Activated T-helper 17 cell treated with anti-CD3 and anti-CD28 coated beads, Interleukin-2, amount 50 U/mL, for 72 hours (primary cell): Measurements from ENCODE around the gene ANKRD2. TPM values are rescaled to one million over a fixed set of nuclear protein-coding genes. Genes with fewer than 3 reads are reported as not detected.

Experiments
- ATAC-seq: fragments of 150-1000 bp; cut with Tn5 transposase; replicated peaks from 2 replicates; pipeline ENCODE4 v1.10.0; 2021; ENCODE audit warnings: mild to moderate bottlenecking, moderate library complexity
- H3K27ac Mint-ChIP-seq: one replicate; pipeline ENCODE4 v1.8.0; 2022; ENCODE audit warnings: mixed read lengths
- H3K27me3 Mint-ChIP-seq: one replicate; pipeline ENCODE4 v1.8.0; 2022; ENCODE audit warnings: mixed read lengths
- H3K36me3 Mint-ChIP-seq: one replicate; pipeline ENCODE4 v1.8.0; 2022; ENCODE audit warnings: low read depth, mild to moderate bottlenecking, mixed read lengths
- H3K4me1 Mint-ChIP-seq: one replicate; pipeline ENCODE4 v1.8.0; 2022; ENCODE audit warnings: mixed read lengths
- H3K4me3 Mint-ChIP-seq: one replicate; pipeline ENCODE4 v1.8.0; 2022; ENCODE audit warnings: mild to moderate bottlenecking, mixed read lengths
- H3K9me3 Mint-ChIP-seq: one replicate; pipeline ENCODE4 v1.8.0; 2022; ENCODE audit warnings: mixed read lengths
- total RNA-seq, 2 donors: library from RNA; stranded (reverse); gene quantifications; one replicate each; pipeline ENCODE4 v1.2.3, GENCODE V29; 2022

The ANKRD2 gene
- total RNA-seq, 2 donors from 2014 or later, result not detected

- Mint-ChIP-seq H3K27me3 (no peaks in the 10 kb centered on the region), H3K36me3 (no peaks in the 10 kb centered on the region), H3K9me3 (no peaks in the 10 kb centered on the region), H3K4me3 (no peak overlapping the region), H3K4me1 (peaks cover 18% of the 10 kb centered on the region), H3K27ac (no peak overlapping the region)
- ATAC-seq, result no peak
Measured at GRCh38 chr10:97539523-97540200, 32.9 kb upstream of the ANKRD2 start.

DNA sequence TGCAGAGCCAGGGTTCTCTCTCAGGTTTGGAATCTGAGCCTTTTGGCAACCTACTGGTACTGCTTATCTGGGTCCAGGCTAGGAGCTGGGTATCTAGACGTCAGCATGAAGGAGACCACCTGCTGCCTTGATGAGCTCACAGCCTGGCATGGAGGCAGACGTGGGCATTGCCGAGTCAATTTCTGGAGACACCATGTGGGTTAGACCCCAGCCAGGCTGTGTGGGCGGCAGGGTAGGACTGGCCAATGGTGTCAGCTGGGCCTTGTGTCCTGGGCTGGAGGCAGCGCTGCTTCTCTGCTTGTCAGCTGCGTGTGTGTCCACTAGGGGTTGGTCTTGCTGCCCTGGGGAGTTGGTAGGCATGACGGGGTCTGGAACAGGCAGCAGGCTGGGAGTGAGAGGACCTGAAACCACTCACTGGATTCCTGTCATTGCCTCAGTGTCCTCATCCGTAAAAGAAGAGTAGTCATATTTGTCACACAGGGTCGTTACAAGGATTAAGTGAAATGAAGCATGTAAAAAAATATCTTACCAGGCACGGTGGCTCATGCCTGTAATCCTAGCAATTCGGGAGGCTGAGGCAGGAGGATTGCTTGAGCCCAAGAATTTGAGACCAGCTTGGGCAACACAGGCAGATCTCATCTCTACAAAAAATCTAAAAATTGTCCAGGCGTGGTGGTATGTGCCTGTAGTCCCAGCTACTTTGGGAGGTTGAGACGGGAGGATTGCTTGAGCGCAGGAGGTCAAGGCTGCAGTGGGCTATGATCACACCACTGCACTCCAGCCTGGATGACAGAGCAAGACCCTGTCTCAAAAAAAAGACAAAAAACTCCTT is 31.7 kb upstream of the ANKRD2 start:
- H3K27ac Mint-ChIP-seq, result no peak overlapping the region

GRCh38 chr10:97542169-97543024 is 30.2 kb upstream of the ANKRD2 start:
- Mint-ChIP-seq H3K27ac (peak overlapping the region; percentile 18), H3K36me3 (no peaks in the 10 kb centered on the region), H3K27me3 (no peaks in the 10 kb centered on the region)

More for the DNA sequence above, 31.7 kb upstream of the ANKRD2 start:
- H3K4me1 Mint-ChIP-seq, result peaks cover 18% of the 10 kb centered on the region
- H3K27me3 Mint-ChIP-seq, result no peaks in the 10 kb centered on the region
- no peaks in the 10 kb centered on the region for H3K36me3 Mint-ChIP-seq
- no peak overlapping the region for H3K4me3 Mint-ChIP-seq
- H3K9me3 Mint-ChIP-seq, result no peaks in the 10 kb centered on the region
- no peak for ATAC-seq

GRCh38 chr10:97543025-97543546 is 29.5 kb upstream of the ANKRD2 start:
- Mint-ChIP-seq H3K4me1 (peaks cover 18% of the 10 kb centered on the region), H3K9me3 (no peaks in the 10 kb centered on the region), H3K27ac (peak overlapping the region; percentile 18), H3K27me3 (no peaks in the 10 kb centered on the region), H3K4me3 (peak overlapping the region; percentile 32), H3K36me3 (no peaks in the 10 kb centered on the region)
- ATAC-seq, result peak; percentile 96

More at GRCh38 chr10:97542169-97543024, 30.2 kb upstream of the ANKRD2 start:
- Mint-ChIP-seq H3K4me3 (peak overlapping the region; percentile 32), H3K9me3 (no peaks in the 10 kb centered on the region), H3K4me1 (peaks cover 18% of the 10 kb centered on the region)
- peak; percentile 71 for ATAC-seq

DNA sequence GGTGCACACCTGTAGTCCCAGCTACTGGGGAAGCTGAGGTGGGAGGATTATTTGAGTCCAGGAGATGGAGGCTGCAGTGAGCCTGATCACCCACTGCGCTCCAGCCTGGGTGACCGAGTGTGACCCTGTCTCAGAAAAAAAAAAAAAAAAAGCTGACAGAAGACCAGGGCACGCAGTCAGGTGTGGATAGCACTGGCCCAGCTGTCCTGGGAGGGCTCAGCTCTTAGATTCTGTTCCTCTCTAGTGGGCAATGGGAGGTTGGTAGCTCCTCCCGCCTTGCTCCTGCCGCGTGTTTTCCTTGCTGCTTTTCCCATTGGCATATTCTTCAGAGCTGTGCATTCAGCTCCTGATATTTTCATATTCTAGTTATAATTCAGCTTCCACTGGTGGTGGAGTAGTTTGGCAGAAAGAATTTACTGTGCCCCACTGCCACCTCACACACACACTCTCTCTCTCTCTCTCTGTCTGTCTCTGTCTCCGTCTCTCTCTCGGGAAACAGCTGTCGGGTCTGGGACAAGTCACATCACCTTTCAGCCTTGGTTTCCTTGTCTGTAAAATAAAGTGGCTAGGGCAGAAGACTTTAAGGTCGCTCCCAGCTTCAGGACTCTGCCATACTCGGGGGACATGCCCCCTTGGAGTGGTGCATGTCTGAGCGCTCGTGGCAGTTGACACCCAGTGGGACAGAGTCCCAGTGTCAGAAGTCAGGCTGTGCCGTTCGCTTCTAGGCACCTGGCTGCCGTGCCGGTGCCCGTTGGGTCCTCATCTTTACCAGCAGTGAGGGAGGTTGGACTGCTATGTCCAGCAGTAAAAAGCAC is 25.9 kb upstream of the ANKRD2 start:
- peak overlapping the region; percentile 66 for H3K27ac Mint-ChIP-seq
- no peak for ATAC-seq
- H3K36me3 Mint-ChIP-seq, result no peaks in the 10 kb centered on the region

DNA sequence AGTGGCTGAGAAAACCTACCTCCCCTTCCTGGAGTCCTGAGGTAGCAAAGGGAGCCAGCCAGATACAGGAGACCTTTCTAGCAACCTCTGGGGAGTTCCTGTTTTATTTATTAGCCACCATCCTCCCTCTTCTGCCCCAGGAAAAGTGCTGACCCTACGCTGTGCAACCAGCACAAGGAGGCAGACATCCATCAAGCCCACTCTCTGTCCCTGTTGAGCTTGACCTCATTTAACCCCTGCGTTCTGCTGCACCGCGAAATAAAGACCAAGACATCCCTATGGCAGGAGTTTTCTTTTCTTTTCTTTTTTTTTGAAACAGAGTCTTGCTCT is 25.3 kb upstream of the ANKRD2 start:
- Mint-ChIP-seq H3K9me3 (no peaks in the 10 kb centered on the region), H3K27ac (peak overlapping the region; percentile 66), H3K4me3 (no peak overlapping the region), H3K27me3 (no peaks in the 10 kb centered on the region), H3K36me3 (no peaks in the 10 kb centered on the region), H3K4me1 (peaks cover 14% of the 10 kb centered on the region)
- no peak for ATAC-seq

More for the DNA sequence above, 25.9 kb upstream of the ANKRD2 start:
- Mint-ChIP-seq H3K9me3 (no peaks in the 10 kb centered on the region), H3K27me3 (no peaks in the 10 kb centered on the region), H3K4me3 (no peak overlapping the region), H3K4me1 (peaks cover 18% of the 10 kb centered on the region)

- no peak overlapping the region for H3K4me3 Mint-ChIP-seq
- peaks cover 8% of the 10 kb centered on the region for H3K4me1 Mint-ChIP-seq
- no peak for ATAC-seq
Measured at GRCh38 chr10:97547962-97548361, 24.6 kb upstream of the ANKRD2 start.

GRCh38 chr10:97548828-97549455 is 23.6 kb upstream of the ANKRD2 start:
- Mint-ChIP-seq H3K4me1 (no peaks in the 10 kb centered on the region), H3K27ac (no peak overlapping the region), H3K36me3 (no peaks in the 10 kb centered on the region), H3K9me3 (no peaks in the 10 kb centered on the region), H3K4me3 (no peak overlapping the region), H3K27me3 (no peaks in the 10 kb centered on the region)
- no peak for ATAC-seq

More at GRCh38 chr10:97547962-97548361, 24.6 kb upstream of the ANKRD2 start:
- H3K36me3 Mint-ChIP-seq, result no peaks in the 10 kb centered on the region
- no peaks in the 10 kb centered on the region for H3K9me3 Mint-ChIP-seq
- H3K27me3 Mint-ChIP-seq, result no peaks in the 10 kb centered on the region
- no peak overlapping the region for H3K27ac Mint-ChIP-seq

- H3K9me3 Mint-ChIP-seq, result no peaks in the 10 kb centered on the region
- H3K27me3 Mint-ChIP-seq, result no peaks in the 10 kb centered on the region
- H3K27ac Mint-ChIP-seq, result peak overlapping the region; percentile 36
- H3K4me3 Mint-ChIP-seq, result no peak overlapping the region
- ATAC-seq, result no peak
- H3K4me1 Mint-ChIP-seq, result no peaks in the 10 kb centered on the region
- no peaks in the 10 kb centered on the region for H3K36me3 Mint-ChIP-seq
Measured at GRCh38 chr10:97549587-97550322, 22.8 kb upstream of the ANKRD2 start.

- H3K4me3 Mint-ChIP-seq, result no peak overlapping the region
- H3K27ac Mint-ChIP-seq, result peak overlapping the region; percentile 36
- H3K36me3 Mint-ChIP-seq, result no peaks in the 10 kb centered on the region
- ATAC-seq, result no peak
- no peaks in the 10 kb centered on the region for H3K9me3 Mint-ChIP-seq
- H3K4me1 Mint-ChIP-seq, result no peaks in the 10 kb centered on the region
- H3K27me3 Mint-ChIP-seq, result no peaks in the 10 kb centered on the region
Measured at GRCh38 chr10:97550336-97551149, 22.0 kb upstream of the ANKRD2 start.

DNA sequence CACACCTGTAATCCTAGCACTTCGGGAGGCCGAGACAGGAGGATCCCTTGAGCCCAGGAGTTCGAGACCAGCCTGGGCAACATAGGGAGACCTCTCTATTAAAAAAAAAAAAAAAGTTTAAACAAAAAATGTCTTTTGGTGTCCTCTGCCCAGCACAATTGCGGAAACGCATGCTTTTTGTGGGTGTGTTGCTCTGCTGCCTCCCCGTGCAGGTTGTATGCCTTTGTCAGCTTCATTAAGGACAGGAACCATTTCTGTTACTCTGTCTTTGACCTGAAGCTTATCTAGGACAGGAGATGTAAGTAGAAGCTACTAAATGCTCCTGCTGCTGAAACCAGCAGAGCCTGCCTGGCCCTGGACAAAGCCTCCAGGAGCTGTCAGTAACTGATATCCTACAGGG is 21.3 kb upstream of the ANKRD2 start:
- no peak overlapping the region for H3K4me3 Mint-ChIP-seq
- H3K27ac Mint-ChIP-seq, result no peak overlapping the region
- H3K27me3 Mint-ChIP-seq, result no peaks in the 10 kb centered on the region
- no peaks in the 10 kb centered on the region for H3K36me3 Mint-ChIP-seq
- no peak for ATAC-seq
- H3K9me3 Mint-ChIP-seq, result no peaks in the 10 kb centered on the region
- H3K4me1 Mint-ChIP-seq, result no peaks in the 10 kb centered on the region

GRCh38 chr10:97553575-97554031 is 19.0 kb upstream of the ANKRD2 start:
- no peaks in the 10 kb centered on the region for H3K36me3 Mint-ChIP-seq
- no peak overlapping the region for H3K4me3 Mint-ChIP-seq
- no peak overlapping the region for H3K27ac Mint-ChIP-seq
- H3K9me3 Mint-ChIP-seq, result no peaks in the 10 kb centered on the region
- no peaks in the 10 kb centered on the region for H3K27me3 Mint-ChIP-seq
- ATAC-seq, result peak; percentile 82
- H3K4me1 Mint-ChIP-seq, result no peaks in the 10 kb centered on the region
